Hematopoietic multipotent progenitor cell treated with erythropoietin and hydrocortisone succinate and interleukin-3 and kit ligand, for 4 days (in vitro differentiated cells): ENCODE measurements around the gene TCF7.

ENCODE experiments used
- DNase-seq: peaks from one replicate; pipeline ENCODE4 v3.0.0-alpha.2; 2015

TCF7 gene

DNA sequence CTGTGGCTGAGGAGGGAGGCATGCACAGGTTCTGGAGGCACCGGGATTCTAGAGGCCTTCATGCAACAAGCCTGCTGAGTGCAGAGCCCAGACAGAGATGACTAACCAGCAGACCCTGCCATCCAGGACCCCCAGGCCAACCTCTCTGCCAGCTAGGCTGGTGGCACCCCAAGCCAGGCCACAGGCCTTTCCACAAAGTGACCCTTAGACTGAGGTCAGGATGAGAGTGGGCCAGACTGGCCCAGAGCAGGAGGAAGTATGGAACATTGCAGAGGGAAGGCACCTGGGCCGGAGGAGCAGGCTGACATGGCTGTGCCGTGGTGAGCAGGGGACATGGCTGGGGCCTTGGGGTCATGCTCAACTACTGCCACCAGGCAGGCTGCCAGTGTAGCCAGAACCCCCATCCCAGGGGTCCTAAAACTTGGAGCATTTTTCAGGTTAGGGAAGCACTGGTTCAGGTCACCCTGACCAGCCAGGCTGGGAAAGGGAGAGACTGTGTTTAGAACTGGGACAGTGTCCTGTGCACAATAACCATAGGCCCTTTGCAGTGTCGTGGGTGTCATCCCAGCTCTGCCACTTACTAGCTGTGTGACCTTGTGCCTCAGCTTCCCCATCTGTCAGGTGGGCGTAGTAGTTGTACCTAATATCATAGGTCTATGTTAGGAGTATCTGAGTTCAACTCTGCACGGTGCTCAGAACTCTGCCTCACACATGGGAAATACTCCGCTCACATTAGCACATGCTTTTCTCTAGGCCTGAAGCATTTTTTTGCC is 17.3 kb downstream of the TCF7 start:
- no peak for DNase-seq

GRCh38 chr5:134132372-134133187 is 18.1 kb downstream of the TCF7 start:
- peak; percentile 32 for DNase-seq

DNA sequence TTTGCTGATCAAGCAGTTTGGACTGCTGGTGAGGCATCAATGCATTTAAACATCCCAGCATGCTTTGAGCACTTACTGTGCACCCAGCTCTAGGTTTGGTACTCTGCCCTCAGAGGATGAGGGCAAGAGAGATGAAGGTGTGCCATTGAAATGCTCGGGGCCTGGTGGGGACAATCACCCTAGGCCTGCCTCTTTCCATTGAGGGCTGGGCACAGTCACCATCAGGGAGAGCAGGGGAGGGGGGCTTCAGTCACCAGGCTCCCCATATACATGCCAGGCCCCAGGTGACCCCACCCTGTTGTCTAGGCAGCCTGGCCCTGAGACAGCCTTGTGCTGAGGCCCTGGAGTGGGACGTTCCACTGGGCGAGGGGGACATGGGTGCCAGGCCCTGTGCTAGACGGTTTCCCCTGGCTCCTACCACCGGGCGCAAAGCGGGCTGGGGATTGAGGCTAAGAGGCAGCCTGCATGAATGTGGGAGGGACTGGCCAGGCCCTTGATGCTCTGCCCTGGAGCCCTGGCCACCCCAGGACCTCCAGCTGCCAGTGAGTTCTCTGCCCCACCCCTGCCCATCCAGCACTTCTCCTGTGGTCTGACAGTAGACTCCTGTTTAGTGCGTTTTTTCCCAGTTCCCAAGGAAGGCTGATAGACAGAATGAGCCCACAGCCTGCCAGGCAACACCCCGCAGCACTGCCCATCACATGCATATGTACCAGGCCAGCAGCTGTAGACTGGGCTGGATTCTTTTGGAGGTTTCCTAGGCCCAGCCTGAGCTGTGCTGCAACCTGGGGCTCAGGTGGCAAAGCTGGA is 18.9 kb downstream of the TCF7 start:
- DNase-seq: no peak

- no peak for DNase-seq
Measured at GRCh38 chr5:134133995-134134541, 19.6 kb downstream of the TCF7 start.

DNA sequence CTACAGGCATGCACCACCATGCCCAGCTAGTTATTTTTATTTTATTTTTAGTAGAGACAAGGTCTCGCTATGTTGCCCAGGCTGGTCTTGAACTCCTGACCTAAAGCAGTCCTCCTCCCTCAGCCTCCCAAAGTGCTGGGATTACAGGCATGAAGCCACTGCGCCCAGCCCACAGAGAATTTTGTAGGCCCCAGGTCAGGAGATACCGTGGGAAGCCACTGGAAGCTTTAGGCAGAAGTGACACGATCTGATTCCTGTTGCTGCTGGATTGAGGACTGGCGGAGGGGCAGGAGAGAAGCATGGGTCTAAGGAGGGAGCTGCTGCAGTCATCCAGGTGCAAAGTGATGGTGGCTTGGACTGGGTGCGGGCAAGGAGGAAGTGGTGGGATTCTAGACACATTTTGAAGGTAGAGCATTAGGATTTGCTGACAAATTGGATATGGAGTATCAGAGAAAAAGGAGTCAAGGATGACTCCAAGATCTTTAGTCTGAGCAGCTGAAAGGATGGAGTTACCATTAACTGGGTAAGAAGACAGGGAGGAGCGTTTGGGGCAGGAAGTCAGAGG is 20.7 kb downstream of the TCF7 start:
- DNase-seq: no peak

DNA sequence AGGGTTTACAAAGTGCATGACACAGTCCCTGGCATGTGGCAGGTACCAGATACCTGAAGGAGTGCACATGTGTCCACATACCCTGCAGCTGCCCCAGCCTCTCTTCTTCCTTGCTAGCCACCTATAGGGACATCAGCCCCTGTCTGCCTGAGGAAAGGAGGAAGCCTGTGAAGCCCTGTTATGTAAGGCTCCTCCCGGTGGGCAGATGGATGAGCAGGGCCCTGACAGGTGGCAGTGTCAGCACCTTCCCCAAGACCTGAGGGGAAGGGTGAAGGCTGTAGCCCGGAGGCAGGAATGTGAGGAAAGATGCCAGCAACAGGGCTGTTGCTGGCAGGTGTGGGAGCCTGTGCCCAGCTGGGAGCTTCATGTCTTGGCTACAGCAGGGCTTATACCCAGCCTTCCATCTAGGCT is 21.7 kb downstream of the TCF7 start:
- DNase-seq: no peak

DNA sequence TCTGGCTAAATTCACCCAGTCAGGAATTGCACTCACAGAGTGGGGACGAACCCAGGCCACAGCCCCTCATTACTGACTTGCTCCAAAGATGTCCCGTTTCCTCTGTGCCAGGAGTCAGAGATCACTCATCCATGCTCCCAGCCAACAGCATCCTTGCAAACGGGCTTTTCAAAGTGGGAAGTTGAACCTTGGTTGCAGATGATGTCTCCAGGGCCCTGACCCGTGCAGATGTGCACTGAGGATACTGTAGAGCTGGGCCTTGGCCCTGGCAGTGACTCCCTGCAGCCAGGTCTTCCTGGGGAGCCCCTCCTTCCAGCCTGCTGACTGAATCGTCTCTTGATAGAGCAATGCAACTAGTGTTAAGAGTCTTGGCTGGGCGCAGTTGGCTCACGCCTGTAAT is 22.3 kb downstream of the TCF7 start:
- DNase-seq: no peak

DNA sequence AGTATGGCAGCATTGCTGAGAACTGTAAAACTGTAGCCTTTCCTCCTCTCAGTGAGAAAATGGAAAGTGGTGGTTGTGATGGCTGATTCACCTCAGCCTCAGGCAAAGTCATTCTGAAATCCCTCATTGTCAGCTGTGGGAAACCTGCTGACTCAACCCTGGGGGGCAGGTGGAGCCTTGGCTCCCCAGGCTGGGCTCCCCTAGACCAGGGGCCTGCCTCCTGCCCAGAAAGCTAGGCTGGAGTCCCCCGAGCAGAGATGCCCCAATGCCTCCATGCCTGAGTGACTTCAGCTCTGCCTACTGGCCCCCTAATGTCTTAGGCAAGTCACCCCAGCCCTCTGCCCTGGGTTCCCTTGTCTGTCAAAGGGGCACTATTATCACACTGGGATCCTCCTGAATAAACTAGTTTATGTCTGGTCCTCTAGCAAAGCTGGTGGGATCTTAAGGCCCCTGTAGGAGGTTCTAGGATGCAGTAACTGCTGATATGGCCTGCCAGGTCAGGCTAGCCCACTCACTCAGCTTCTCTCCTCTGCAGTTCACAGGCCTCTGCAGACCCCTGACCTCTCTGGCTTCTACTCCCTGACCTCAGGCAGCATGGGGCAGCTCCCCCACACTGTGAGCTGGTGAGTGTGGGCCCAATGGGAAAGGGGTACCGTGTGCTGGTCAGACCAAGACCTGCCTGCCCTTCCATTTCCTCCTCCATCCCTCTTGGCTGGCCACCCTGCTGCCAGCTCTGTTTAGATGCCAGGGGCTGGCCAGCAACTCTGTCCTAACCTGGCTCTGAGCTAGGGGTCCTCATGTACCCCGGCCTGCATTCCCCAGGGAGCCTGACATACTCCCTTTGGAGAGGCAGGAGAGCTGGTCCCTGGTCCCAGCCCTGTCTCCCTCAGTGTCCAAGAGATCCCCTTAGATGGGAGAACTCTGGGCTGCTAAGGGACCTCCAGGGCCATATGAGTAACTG is 24.2 kb downstream of the TCF7 start:
- no peak for DNase-seq

DNA sequence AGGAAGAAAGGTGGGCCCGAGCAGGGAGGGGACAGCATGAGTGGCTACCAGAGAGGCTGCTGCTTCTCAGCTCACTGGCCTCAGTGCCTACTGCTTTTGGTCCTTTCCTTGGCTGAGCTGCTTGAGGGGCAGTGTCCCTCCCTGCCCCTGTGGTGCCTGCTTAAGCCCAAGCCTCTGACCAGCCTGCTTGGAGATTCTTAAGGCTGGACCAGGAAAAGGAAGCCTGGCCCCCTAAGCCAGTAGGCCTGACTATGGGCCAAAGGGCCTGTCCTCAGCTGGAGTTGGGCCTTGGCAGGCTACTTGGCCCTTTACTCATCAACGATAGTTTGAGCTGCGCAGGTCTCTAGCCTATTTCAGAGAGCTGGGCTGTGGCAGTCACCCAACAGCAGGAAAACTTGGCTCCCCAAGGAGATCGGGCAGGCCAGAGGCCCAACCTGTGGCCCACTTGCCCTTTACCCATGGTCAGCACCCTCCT is 24.9 kb downstream of the TCF7 start:
- DNase-seq: no peak

GRCh38 chr5:134139891-134140469 is 25.5 kb downstream of the TCF7 start:
- no peak for DNase-seq

DNA sequence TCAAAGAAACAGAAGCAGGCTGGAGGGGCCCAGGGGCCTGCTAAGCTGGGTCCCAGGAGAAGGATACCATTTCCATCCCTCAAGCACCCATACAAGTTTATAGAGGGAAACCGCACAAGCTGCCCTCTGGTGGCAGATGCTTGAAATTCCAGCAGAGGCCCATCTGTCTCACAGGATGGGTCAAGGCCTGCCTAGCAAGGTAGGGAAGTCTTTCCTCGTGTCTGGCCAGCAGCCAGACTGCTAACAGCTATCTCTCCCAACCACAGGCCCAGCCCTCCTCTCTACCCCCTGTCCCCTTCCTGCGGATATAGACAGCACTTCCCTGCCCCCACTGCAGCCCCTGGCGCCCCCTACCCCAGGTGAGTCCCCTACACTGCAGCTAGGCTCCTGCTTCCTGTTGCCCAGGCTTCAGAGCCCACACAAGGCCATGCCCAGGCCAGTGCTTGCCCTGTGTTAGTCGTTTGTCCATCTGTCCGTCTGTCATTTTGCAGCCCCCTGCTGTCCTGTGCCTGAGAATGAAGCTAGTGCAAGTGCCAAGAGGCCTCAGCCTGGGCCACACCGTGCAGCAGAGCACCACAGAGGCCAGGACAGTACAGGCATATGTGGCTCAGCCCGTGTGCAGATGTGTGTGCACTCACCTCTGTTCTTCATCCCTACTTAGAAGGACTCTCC is 26.2 kb downstream of the TCF7 start:
- peak; percentile 94 for DNase-seq

GRCh38 chr5:134141331-134142050 is 27.0 kb downstream of the TCF7 start:
- DNase-seq: peak; percentile 37

DNA sequence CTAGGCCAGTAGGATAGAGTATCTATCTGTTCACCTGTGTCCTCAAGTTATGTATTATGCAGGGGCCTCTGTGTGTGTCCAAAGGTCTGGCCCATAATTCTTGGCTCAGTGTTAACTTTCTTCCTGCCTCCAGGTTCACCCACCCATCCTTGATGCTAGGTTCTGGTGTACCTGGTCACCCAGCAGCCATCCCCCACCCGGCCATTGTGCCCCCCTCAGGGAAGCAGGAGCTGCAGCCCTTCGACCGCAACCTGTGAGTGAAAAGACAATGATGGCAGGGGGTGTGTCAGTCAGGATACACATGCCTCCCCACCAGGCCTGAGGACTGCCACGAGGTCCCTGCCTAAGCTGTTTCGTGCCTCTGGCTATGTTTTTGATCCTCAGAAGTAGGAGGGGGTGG is 27.6 kb downstream of the TCF7 start:
- DNase-seq: no peak

- no peak for DNase-seq
Measured at GRCh38 chr5:134142806-134143205, 28.3 kb downstream of the TCF7 start.

DNA sequence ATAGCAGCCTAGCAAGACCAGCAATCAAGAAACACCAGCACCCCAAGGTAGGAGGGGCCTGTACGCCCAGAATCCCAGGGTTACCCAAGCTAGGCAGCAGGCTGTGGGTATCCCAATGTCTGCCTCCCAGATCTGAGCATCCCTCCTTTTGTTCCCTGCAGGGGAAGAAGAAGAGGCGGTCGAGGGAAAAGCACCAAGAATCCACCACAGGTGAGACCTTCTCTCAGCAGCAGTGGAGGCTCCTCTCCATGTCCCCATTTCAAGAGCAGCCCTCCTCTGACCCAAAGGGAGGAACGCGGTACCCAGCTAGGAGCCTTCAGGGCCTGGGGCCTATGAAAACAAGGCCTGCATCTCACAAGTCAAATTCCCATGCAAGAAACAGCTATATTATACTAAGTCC is 28.9 kb downstream of the TCF7 start:
- no peak for DNase-seq

DNA sequence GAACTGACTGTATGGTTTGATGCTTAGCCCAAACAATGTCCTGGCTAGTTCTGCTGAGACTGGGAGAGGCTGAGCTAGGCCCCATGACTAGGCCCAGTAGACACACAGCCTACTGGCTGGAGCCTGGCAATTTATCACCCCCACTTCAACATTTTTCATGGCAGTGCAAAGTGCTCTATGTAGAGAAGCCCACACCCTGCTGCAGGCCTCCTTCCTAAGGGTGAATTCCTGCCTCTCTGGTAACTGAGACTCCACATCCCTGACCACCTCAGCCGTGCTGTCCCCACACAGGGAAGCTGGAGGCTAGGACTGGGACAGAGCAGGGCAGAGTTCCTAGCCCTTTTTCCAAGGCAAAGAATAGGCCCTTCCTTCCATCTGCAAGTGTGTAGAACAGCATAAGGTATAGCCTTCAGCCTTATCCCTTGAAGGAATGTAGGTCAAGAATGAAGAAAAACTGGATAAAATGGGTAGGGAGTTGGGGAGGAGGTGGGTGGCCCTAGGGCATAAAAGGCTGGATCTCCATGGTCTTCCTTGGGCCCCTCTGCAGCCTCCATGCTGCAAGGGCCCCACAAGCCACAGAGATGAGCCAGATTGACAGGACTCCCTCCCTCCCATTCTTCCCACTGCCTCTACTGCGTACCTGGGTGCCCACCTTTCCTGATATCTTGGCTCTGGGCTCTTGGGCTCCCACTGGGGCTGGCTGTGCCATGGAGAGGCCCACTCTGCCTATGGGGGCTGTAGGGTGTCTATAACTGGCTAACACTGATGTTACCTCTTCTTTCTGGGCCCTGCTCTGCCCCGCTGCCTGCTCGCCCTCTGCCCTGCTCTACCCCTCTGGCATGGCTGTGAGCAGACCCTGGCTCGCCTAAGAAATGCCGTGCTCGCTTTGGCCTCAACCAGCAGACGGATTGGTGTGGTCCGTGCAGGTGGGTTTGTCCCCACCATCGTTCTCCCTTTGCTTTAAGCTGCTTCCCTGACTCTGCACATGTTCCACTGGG is 29.8 kb downstream of the TCF7 start:
- DNase-seq: no peak

DNA sequence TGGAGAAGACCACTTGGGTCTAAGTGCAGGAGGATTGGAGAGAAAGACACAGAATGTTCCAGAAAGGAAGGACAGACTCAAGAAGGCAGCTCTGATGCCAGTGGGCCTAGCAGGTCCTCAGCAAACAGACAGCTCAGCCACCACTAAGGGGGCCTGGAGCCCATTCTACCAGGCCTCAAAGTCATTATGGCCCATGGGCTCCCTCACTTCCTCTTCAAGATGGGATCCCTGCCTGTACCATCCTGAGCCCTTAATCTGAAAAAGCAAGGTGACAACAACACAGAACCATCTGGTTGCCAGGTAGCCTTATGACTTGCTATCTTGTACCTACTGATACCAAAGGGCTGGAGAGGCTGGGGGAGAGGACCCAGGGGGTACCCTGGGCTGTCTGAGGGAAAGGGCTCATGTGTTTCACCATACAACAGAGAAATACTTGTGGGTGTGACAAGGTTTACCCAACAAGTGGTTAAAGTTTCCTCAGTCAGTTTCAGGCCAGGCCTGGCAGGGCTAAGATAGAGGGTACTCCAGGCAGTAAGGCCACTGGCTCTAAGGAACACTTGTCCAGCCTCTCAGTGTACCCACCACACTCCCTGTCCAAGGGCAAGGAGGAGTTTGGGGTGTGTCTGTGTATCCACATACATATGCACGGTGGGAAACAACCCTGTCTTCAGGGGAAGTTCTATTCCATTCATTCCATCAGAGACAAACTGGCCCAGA is 30.7 kb downstream of the TCF7 start:
- DNase-seq: no peak
